Ecto neural progenitor cell (in vitro differentiated cells): ENCODE measurements around the gene PCDH9.
A peak's percentile ranks its signal among the peaks of the same experiment; 100 is the strongest.

ENCODE experiments used
- DNase-seq: peaks from one replicate; pipeline ENCODE4 v3.0.0-alpha.2; 2018; ENCODE audit warnings: low spot score

PCDH9 gene

DNA sequence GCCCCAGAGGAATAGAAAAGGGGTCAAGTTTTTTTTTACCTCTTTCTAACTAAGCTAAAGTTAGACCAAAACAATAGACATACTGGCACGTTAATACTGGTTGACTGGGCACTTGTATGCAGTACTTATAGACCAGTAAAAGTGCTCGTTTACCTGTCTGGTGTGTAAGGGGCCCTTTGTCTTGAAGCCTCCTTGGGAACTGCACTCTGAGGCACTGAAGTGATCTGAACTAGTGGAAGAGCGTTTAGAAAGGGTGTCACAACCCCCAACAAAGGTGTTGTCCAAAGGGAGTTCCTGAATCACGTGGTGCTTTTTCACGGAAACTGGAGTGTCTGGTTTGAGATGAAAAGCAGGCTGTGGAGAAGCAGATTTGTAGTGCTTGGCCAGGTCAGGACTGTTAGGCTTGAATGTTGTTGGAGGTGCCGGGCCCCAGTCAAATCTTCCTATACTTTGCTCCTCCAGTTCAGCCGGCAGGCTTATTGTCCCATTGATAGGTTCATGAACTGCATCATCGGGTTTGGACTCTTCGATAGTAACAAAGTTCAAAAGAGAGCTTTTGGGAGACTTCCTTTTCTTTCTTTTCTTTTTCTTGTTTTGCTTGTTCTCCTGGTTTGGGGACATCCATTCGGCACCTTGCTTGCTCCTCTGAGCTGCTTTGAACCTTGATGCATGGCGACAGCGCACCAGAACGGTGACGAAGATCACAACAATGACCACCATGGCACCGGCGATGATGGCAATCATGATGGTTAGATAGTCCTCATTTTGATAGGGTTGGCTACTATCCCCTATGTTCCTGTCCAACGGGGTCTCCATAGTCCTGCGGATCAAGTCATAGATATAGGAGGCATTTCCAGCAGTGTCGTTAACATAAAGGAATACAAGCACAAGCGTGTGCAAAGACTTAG is 4.6 kb downstream of the PCDH9 start:
- DNase-seq, result no peak

DNA sequence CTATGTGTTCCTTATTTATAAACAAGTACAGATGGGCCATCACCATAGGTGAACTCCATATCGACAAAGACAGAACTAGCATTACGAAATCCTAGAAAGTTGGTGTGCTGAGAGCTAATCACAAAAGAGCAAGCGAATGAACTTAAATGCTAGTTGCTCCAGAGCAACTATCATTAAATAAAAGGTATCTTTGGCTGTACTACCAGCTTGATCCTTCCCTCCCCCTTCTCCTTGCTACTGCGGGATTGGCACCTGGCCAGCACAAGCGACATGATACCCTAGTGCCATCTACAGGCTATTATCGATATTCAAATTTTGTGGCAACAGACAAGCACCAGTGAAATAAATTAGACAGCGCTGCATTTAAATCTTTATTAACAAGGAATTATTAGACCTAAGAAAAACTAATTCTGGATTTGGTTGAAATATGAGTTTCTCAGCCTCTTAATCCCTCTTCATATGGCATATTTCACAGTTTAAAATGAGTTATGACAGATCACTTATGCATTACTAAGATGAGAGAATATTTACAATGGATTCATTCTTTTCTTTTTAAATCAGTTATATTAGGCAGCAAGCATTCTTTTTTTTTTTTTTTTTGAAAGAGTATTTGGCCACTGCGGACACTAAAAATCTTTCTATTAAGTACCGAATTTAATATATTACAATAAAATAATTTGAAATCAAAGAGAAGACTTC is 5.8 kb downstream of the PCDH9 start:
- peak; percentile 56 for DNase-seq

DNA sequence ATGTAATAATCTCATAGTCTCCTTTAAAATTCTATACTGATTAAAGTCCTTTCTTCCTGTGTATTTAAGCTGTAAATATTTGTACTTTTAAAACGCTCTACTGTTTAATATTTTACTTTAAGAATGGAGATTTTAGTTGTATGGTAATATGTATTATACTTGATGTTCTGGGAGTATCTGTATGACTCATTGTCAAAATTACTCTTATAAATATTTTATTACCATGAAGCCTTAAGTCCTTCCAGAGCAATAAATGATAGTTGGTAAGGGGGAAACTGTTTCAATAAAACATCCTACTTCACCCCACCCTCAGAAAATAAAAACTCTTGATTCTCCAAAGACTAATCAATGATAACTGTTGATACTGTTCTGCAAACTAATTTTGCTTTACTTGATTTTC is 6.4 kb downstream of the PCDH9 start:
- DNase-seq, result no peak

DNA sequence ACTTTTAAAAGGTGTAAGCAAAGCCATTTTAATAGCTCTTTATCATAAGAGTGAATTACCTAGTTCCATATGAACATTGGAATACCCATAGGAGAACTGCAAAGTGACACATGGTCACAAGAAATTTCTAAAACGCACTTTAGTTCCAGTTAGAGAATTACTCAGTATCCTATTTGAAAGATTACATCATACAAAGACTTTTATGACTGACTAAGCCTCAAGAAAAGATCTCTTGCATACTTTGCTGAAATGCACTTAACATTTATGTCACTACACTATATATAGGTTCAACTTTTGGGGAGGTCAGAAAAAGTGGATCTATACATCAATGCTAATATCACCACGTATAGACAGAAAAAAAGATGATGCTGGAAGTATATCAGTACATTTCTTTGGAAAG is 7.1 kb downstream of the PCDH9 start:
- no peak for DNase-seq

DNA sequence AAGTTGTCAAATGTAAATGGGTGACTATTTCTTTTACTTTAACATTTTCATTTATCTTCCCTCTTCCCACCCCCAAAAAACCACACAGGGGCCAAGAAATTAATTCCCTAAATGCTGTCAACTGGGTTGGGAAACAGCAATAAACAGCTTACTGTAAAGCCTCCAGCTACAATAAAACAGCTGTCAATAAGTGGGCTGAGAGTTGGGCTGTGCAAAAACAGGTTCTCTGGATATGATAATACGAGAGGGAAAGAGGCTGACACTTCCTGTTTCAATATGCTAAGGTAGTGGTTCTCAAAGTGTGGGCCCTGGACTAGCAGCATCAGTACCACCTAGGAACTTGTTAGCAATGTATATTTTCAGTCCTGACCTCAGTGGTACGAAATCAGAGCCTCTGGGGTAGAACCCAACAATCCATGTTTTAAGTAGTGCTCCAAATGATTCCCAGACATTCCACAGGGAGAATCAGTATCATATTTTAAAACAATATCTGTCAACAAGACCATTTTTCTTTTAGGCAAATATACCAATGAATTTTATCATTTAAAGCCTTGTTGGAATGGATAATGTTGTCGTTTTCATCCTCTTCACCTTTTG is 8.4 kb downstream of the PCDH9 start:
- no peak for DNase-seq

DNA sequence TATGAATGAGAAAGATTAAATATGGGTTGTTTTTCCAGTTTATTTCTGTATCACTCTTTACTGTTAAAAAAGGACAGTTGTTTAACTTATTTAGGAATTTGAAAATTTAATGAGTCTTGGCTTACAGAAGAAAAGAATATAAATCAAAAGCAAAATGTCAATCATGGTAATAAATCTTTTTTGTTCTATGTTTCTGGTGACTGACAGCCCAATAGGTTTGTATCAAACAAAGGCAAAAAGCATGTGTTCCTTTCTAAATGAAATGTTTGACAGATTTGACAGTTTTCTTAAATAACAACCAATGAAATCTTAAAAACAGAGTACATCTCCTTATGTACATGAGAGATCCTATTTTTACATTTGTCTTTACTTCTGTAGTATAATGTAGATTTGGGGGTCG is 11.0 kb downstream of the PCDH9 start:
- no peak for DNase-seq

DNA sequence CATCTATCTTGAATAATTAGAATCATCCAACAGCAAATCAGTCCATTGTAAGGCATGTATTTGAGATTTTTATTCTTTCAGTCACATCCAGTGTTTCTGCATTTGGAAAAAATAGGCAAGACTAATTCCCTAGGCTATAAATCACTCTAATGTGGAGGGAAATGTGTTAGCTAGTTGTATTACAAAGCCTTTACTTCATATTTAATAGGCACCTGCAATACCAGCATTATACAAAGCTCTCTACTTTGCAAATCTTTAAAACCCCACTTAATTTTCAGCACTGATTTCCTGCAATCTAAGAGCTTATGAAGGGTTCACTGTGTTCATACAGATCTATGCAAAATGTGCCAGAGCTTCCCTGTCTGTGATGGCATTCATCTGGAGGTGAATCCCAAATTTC is 12.3 kb downstream of the PCDH9 start:
- no peak for DNase-seq

DNA sequence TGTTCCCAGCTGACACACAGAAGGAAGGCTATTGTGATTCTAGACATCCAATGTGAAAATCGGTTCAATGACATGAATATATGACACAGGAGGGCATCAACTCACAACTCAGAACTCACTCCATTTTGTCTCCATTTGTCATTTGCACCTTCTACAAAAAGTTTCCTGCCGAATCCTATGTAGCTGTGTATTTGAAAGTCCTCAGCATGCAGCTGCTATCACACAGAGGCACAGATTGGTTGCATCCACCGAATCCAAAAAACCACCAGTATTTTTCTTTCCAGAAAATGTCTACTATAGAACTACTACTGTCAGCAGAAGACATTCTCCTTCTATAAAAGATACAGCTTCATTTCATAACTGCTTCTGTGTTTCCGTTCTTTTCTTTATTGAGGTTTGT is 13.3 kb downstream of the PCDH9 start:
- DNase-seq, result no peak

DNA sequence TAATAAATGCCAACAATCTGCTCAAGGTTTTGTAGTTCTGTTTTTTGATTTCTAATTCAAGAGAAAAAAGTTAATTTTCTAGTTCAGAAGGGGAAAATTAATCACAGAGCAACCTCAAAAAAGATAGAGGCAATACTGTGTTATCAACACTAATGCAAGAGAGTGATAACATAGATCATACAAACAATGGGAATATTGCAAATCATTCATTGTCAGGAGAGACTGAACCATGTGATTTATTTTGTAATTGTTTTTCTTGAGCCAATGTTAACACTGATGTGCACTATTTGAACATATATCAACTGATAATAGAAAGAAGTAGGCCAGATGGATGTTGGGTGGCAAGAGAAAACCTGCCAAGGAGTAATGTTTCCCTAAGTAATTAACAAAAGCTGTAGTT is 19.9 kb downstream of the PCDH9 start:
- no peak for DNase-seq

DNA sequence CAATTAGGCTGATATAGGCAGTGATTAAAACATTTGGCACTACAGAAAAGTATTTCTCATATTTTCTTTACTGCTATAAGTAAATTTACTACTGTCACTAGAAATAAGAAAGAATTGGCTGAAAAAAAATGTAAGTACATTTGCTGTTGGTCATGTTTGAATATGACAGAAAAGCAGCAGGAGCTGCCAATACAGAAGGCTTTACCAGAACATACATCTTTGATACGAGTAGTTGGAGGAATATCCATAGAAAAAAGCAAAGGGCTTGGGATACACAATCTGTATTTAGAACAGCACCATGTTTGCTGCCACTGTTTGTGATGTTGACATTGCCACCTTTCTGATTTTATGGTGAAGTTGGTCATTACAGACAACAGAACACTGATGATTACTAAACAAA is 21.6 kb downstream of the PCDH9 start:
- no peak for DNase-seq

DNA sequence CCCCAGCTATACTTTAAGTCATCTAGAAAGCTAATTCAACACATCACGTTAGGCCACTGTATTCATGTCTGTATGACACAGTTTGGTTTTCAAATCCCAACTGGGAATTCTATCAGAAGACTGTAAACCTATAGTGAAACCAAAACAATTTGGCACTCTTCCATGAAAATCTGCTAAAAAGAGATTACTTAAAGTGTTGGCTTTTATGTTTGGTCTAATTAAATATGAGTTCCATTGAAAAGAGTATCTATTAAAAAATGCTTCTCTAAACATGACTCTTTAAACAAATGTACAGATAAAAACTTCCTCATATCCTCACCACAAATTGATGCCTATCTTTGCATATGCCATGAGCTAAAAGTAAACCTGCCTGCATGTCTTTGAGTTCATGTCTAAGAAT is 25.4 kb downstream of the PCDH9 start:
- no peak for DNase-seq

DNA sequence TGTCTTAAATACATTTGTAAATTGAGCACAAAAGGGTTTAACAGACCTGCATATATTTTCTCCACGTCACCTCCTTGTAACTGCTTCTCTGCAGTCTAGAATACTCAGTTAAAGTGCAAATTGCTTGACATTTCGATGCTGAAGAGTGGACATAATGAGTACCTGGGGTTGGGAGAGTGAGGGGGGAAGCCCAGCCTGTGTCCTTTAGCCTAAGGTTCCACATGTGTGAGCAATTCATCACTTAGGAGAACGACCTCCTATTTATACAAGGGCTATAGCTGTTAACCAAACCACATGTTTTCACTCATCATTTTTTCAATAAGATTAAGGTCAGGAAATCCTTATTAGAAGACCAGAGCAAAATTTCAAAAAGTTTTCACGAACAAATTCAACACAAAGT is 29.5 kb downstream of the PCDH9 start:
- no peak for DNase-seq

DNA sequence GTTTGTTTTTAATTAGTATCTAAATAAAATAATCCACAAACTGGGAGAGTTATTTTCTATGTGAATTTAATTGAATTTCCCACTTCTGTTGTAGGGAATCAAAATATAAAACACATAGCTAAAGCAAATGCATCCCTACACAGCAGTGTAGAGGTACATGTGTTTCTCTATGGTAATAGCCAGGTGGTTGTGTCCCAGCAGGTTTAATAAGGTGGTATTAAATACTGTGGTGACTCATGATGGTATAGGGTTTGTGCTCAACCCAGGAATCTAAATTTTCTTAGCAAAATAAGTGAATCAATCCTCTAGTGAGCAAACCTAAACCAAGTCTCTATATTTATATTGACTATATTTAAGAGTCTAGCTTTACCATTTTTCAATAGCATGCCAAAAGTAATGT is 30.0 kb downstream of the PCDH9 start:
- no peak for DNase-seq

DNA sequence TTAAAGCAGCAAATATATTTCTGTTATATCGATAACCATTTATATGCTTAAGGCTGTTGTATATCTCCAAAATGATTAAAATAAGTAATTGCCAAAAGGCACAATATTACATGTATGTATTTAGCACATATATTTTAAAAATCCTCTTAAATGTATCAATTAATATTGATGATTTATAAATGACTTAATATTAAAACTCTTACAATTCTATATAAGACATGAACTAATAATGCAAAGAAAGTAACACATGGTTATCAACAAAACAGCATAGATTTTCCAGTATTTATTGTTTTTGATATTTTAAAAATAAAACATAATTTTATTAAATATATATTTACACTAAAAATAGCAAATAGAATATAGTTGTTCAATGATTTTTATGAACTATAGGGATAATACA is 32.4 kb downstream of the PCDH9 start:
- no peak for DNase-seq

DNA sequence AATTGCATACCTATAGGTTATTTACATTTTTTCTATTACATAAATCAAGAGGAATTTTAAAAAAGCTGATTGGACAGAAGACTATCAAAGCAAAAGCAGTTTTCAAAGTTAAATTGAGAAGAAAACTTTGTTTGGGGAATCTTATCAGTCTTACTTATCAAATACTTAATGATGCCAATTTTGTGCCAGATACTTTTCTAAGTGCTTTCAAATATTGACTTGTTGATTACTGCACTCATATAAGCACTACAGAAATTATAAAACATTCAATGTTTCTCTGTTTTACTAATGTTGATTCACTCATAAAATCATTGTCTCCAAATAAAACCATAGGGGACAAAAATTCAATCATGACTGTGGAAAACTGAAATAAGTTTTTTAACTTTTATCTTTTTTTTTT is 36.2 kb downstream of the PCDH9 start:
- DNase-seq, result no peak

DNA sequence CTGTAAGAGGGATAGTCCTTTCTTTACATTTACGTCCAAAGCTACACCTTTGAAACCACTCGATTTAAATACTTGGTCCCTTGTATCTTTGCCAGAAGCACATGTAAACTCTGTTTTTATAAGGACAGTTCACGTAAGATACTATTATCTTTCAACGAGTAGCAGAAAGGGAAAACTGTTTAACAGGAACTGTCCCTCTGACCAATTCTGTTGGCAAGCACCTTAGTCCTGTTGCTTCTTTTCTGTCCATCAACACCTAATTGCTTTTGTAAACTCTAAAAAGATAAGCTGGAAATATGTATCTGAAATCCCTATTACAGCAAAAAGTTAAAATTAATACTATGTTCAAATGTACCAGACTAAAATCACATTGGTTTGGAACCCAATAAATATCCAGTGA is 37.4 kb downstream of the PCDH9 start:
- DNase-seq, result no peak

DNA sequence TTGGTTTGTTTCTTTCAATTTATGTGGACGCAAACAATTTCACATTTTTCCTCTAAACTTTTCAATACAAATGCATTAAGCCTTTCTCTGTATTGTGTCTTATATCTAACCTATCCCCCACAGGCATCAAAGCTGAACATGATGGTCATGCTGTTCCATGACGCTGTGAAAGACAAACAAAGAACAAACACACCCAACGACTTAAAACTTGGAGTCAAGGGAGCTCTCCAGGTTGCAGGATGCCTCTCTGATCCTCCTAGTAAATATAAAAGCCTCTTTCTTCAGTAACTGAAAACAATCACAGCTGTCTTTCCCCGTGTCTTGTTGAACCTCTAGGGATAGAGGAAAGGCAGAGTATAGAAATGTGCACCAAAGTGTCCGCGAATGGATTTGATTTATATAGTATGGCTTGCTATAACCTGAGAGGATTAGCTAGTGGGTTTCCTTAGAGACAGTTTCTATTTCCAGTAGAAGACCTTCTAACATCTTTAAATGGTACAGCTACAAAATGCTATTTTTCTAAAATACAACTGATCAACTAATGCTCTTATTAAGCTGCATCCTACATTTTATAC is 43.1 kb downstream of the PCDH9 start:
- DNase-seq, result no peak

DNA sequence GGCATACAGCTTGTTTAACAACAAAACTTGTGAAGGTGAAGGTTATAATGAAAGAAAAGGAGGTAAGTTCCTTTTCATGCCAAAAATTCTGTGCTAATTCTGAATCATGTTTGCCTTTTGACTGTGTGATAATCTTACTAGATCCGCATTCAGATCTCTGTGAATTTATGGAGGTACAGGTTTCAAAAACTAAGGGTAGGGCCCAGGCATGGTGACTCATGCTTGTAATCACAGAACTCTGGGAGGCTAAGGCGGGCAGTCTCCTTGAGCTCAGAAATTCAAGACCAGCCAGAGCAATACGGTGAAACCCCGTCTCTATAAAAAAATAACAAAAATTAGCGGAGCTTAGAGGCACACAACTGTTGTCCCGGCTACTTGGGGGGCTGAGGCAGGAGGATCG is 45.9 kb downstream of the PCDH9 start:
- no peak for DNase-seq

DNA sequence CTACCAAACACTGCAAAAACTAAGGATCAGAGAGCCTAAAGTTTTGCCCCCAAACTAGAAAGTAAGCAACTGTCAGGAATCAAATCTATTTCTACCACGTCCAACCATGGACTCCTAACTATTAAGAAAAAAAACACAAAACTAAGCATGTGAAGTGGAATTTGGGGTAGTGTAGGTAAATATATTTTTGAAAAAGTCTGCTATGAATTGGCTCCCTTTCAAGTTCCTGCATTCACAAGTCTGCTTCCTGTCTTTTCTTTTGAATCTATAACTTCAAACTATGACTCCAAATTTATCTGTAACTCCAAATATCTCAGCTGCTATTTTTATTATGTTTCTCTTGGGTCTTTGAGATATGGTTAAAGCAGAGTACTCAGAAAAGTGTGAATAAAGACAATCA is 47.0 kb downstream of the PCDH9 start:
- no peak for DNase-seq

DNA sequence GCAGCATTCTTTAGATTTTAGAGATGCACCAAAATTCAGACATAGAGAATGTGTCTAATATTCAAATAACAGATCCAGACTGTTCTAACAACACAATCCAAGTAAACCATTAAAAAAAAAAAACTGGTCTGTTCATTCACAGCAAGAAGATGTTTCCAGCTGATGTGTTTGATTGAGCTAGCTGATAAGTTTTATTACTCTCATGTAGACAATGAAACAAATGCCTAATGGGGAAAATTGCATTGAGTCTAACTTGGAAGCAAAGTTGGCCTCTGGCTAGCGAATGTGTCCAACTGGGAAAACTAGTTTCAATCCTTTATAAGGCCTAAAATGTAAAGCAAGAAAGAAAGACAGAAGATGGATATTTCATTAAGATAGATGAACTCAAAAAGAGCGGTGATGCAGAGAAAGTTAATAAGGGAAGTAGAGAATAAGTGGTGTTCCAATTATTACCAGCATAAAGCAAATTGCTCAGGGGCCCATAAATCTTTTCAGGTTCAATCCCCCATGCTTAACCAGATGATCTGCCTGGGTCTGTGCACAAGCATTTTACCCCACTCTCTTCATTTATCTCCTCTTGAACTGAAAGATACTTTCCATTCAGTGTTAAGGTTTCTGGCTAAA is 54.2 kb downstream of the PCDH9 start:
- DNase-seq, result no peak

DNA sequence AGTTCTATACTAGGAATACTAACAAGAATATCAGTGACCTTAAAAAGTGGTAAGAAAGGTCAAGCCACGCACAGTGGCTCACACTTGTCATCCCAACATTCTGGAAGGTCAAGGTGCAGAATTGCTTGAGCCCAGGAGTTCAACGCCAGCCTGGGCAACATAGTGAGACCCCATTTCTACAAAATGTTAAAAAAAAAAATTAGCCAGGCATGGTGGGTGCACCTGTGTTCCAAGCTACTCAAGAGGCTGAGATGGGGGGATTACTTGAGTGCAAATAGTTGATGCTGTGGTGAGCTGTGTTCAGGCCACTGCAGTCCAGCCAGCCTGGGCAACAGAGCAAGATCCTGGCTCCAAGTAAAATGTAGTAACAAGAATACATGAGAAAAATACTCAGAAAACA is 61.8 kb downstream of the PCDH9 start:
- DNase-seq, result no peak

DNA sequence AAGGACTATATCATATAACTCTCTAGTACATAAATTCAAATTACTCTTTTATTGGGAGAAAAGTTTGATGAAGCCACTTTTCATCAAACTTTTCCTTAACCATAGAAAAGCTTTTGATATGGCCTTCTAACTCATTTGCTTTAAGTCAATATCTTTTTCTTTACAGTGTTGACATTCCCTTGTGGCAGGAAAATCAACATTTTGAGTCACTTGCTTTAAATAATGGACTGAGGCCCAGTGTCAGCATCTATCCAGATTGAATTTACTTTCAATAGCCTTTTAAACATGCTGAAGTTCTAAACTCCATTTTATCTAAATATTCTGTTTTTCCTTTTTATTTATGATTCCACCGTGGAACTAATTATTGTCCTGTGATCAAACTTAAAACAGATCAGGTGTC is 62.7 kb downstream of the PCDH9 start:
- no peak for DNase-seq

DNA sequence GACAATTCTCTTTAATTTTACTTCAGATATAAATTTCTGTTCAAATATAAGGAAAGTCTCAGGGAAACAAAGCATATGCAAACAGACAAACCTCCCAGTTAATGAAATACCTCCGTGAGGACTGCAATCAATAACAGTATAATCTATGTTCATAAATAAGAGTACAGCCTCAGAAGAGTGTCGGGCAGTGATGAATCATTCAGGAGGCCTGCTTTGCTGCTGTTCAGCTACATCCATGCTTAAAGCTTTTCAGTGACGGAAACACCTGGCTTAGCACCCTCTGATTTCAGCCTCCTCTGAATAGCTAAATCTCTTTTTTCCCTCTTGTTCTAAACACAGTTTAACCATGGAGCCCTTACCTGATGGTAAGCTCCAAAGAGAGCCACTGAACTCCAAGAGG is 69.0 kb downstream of the PCDH9 start:
- DNase-seq, result no peak
